Measurements from ENCODE around the gene PCCA.

- no peak for TF ChIP-seq CTCF (IDR thresholded peaks at IDR 0.05)
- TF ChIP-seq POLR2A (IDR thresholded peaks at IDR 0.05): no peak
Measured at GRCh38 chr13:100100115-100100879, 11.4 kb downstream of the PCCA start.

Data from Peyer's patch (tissue), 4 donors.